HG02884 (cell line): ENCODE data around the gene COL27A1.
"Not testable (repeated sequence)": the region's sequence is repeated elsewhere in the genome, so short reads cannot be mapped to it uniquely, and the experiment has no call there.

Source experiments
- ATAC-seq: cut with Tn5 transposase; IDR thresholded peaks from one replicate; pipeline ENCODE4 v1.9.1; 2021; ENCODE audit warnings: mild to moderate bottlenecking, moderate library complexity; ENCODE audit not compliant: unreplicated experiment

COL27A1 gene

GRCh38 chr9:114314881-114315722, 159.8 kb downstream of the COL27A1 start:
- no peak for ATAC-seq

- ATAC-seq, result no peak
Observed at GRCh38 chr9:114315723-114316363, 160.5 kb downstream of the COL27A1 start.

GRCh38 chr9:114316605-114317230, 161.4 kb downstream of the COL27A1 start:
- ATAC-seq, result no peak

GRCh38 chr9:114317665-114318357, 162.5 kb downstream of the COL27A1 start:
- no peak for ATAC-seq

- ATAC-seq, result no peak
Observed at GRCh38 chr9:114318416-114318815, 163.1 kb downstream of the COL27A1 start.

- ATAC-seq, result no peak
Observed at GRCh38 chr9:114319147-114319546, 163.8 kb downstream of the COL27A1 start.

GRCh38 chr9:114320710-114321109, 165.4 kb downstream of the COL27A1 start:
- ATAC-seq, result not testable (repeated sequence)

GRCh38 chr9:114321759-114322158, 166.4 kb downstream of the COL27A1 start:
- ATAC-seq, result no peak

- ATAC-seq, result not testable (repeated sequence)
Observed at GRCh38 chr9:114322160-114322818, 167.0 kb downstream of the COL27A1 start.

- ATAC-seq, result not testable (repeated sequence)
Observed at GRCh38 chr9:114322831-114323531, 167.6 kb downstream of the COL27A1 start, which contains the start of gene ORM1. ORM1 (plus strand) TSS chr9:114323098; CDS start chr9:114323134, 36 bp downstream.

- not testable (repeated sequence) for ATAC-seq
Observed at GRCh38 chr9:114323849-114324248, 168.5 kb downstream of the COL27A1 start.

- no peak for ATAC-seq
Observed at GRCh38 chr9:114324492-114324891, 169.2 kb downstream of the COL27A1 start.

GRCh38 chr9:114324965-114325364, 169.6 kb downstream of the COL27A1 start:
- ATAC-seq, result not testable (repeated sequence)

- not testable (repeated sequence) for ATAC-seq
Observed at GRCh38 chr9:114325684-114326254, 170.4 kb downstream of the COL27A1 start.

- ATAC-seq, result no peak
Observed at GRCh38 chr9:114327749-114328148, 172.4 kb downstream of the COL27A1 start.

- ATAC-seq, result not testable (repeated sequence)
Observed at GRCh38 chr9:114328357-114328820, 173.1 kb downstream of the COL27A1 start.

- ATAC-seq, result not testable (repeated sequence)
Observed at GRCh38 chr9:114328937-114329624, 173.7 kb downstream of the COL27A1 start.

- ATAC-seq, result not testable (repeated sequence)
Observed at GRCh38 chr9:114329625-114330022, 174.3 kb downstream of the COL27A1 start, which contains the start of gene ORM2. ORM2 (plus strand) TSS chr9:114329869; CDS start chr9:114329905, 36 bp downstream.

- no peak for ATAC-seq
Observed at GRCh38 chr9:114330636-114331035, 175.3 kb downstream of the COL27A1 start.
